GM18502 (cell line): ENCODE measurements around the gene SERINC5.

Experiments used
- ATAC-seq: cut with Tn5 transposase; IDR thresholded peaks from one replicate; pipeline ENCODE4 v1.9.1; 2021; ENCODE audit warnings: mild to moderate bottlenecking; ENCODE audit not compliant: unreplicated experiment, poor library complexity

Gene SERINC5

DNA sequence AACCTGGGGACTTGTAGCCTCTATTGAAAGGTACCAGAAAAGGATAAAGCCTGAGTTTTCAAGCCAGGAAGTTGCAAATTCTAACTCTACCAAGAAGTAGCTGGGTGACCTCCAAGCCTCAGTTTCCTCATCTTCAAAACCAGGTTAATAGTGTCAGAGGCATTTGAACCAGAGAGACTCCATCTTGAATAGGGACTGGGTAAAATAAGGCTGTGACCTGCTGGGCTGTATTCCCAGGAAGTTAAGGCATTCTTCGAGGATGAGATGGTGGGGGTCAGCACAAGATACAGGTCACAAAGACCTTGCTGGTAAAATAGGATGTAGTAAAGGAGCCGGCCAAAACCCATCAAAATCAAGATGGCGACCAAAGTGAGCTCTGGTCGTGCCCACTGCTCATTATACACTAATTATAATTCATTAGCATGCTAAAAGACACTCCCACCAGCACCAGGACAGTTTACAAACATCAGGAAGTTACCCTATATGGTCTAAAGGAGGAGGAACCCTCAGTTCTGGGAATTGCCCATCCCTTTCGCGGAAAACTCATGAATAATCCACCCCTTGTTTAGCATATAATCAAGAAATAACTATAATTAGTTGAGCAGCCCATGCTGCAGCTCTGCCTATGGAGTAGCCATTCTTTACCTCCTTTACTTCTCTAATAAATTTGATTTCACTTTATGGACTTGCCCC lies 3.8 kb upstream of the SERINC5 start:
- no peak for ATAC-seq

DNA sequence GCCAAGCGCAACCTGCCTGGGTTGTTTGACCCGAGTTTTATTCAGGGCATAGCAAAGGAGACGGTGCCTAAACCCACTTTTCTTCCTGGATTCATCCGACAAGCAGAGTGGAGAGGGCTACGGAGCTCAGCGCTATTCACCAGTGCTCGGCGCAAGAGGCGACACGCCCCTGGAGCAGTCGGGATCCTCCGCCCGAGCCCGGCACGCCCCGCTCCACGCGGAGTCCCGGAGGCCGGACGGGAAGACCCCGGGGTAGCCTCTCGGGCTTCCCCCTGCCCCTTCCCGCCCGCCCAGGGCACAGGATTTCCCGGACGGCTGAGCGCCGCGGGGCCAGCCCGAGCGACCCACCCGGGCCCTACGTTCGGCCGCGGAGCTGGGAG lies 427 bp downstream of the SERINC5 start:
- ATAC-seq, result peak; percentile 31

DNA sequence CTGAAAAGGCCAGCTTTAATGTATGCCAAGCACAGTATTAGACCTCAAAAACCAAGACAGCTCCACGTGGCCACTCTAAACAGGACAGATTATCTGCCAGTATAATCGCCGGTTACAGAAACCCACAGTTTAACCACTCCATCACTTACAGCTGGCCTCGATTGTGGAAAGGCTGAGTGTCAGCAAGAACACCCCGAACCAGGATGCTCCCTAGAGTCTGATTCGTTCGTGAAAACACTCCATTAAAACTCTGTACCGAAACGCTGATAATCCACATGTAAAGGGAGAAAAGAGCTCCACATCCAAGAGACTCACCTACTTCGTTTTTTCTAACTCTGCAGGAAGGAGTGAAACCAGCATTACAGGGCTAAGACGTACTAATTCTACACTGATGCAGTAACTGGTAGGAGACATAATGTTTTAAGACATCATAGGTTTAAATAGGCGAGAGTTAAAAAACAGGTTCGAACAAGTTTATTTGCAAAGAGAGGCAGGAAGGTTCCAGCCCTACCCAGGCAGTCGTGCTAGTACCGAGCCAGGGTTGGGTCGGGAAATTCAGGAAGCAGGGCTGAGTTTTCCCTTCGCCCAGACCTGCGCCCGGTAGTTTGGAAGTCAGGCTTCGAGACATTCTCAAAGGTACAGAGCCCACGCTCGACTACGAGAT lies 949 bp downstream of the SERINC5 start:
- ATAC-seq, result no peak

DNA sequence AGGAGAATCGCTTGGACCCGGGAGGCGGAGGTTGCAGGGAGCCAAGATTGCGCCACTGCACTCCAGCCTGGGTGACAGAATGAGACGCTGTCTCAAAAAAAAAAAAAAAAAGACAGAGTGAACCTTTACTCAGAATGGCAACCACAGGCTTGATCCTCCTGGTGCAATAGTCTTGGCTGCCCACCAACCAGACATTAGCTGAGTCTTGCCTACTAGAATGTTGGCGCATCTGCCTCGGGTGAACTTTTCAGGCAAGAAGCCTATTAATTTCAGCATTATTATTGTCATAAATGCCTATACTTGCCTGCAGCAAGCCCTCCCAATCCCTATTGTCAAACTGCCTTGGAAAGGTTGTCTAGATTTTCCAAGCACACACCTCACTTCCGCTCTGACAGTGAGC lies 4.2 kb downstream of the SERINC5 start:
- no peak for ATAC-seq

DNA sequence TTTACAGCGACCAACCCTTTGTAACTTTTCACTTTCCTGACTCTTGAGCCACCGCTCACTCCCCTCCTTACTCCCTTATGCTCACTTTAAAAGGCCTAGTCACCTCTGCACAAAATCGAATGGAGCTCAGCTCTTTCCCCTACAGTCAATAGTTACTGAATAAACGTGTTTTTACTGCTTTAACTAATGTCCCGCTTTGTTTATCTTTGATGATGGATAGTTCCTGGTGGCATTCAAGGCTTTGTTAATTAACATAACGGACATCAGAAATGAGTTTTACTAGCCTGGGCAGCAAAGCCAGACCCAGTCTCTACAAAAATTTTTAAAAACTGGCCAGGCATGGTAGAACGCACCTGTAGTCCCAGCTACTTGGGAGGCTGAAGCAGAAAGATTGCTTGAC lies 5.0 kb downstream of the SERINC5 start:
- no peak for ATAC-seq

DNA sequence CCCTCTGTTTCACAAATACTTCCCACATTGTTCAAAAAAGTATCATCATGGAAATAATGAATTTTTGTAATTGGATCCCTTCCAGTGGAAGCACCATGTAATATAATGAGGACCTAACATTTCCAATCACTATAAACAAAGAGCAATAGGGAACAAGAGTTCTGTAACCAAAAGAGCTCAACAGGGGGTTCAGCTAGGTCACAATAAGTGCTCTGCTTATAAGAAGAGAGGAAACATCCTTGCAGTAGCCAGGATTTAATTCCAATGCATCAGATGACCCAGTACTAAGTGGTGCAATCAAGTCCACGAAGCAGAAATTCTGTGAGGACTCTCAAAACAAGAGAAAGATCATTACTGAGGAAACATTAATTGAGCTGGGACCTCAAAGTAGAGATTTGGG lies 5.9 kb downstream of the SERINC5 start:
- ATAC-seq, result no peak

DNA sequence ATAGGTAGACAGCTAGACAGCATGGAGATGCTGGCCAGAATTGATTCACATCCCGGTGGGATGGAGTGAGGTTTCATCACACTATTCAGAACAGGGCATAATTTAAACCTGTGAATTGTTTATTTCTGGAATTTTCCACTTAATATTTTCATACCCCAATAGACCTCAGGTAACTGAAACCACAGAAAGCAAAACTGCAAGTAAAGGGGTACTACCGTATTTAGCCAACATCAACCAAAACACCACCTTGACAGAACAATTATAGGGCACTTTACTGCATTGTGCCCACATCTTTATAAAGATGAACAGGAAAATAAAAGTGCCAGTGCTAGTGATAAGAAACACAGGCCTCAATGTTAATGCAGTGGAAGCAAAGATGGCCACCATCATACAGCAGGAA lies 7.5 kb downstream of the SERINC5 start:
- no peak for ATAC-seq

DNA sequence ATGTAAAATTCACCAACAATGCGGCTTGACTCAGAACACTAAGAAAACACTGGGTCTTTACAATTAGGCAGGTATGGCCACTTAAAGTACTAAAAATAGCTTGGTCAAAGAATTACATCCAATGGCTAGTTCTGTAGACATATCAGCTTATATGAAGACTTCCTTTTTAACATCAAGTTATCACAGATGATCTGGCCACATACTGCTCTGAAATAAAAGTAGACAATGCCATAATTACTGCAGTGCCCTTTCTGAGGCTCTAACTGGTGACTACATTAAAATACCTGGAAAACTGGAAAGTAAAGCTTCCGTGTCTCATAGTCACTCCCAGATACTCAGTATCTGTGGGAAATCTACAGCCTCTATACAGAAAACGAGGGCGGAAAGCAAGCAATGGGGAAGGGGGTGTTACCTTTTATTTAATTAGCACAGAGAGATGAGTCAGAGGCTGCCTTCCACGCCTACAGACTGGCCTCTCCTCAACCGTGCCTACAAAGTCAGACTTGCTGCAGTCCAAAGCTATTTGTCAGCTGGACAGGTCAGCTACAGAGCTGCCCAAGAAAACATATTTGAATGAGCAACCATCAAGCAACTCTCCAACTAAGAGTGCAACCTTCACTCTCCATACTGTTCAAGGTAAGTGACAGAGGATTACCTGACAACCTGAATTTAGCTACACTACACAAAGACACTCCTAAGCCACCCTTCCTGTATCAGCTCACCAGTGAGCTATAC lies 8.7 kb downstream of the SERINC5 start:
- ATAC-seq, result peak; percentile 58

DNA sequence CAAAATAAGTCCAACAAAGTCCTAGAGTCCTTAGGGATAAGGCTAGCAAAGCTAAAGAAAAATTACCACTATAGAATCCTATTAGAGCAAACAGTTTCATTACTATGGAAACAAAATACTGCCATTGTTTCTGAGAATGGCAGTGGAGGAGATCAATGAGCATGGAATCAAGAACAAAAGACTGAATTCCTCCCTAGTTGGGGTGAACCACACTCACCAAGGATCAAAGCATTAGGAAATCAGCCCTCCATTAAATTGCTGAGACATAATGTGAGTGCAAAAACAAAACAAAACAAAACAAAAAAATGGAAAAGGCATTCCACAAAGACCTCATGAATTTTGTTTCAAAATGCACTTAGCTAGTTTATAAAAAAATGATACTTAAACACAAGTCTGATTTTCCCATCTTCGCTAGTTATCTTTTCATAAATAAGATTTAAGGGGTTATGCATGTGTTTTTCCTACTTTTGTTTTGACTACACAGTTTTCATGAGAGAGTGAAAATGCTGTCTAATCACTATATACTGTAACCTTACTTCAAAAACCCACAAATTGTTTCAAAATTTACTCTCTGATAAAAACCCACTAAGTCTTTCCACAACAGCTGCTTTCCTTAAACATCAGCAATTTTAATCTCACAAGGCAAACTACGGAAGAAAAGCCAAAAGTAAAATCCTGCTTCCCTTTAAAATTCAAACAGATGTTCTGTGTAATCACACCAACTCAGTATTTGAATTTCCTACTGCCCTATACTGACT lies 9.7 kb downstream of the SERINC5 start:
- ATAC-seq, result no peak

DNA sequence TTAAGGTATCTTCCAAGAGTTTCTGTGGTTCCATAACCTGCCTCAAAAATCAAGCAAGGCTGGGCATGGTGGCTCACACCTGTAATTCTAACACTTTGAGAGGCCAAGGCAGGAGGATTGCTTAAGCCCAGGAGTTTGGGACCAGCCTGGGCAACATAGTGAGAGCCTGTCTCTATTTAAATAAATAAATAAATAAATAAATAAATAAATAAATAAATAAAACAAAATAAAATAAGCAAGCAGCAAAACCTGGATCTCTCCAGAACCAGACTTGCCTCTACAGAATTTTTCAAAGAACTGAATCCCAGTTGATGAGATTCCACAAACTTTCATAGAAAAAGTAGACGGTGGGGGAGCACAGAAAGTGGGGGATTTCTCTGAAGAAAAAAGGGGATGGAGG lies 12.3 kb downstream of the SERINC5 start:
- ATAC-seq, result no peak

DNA sequence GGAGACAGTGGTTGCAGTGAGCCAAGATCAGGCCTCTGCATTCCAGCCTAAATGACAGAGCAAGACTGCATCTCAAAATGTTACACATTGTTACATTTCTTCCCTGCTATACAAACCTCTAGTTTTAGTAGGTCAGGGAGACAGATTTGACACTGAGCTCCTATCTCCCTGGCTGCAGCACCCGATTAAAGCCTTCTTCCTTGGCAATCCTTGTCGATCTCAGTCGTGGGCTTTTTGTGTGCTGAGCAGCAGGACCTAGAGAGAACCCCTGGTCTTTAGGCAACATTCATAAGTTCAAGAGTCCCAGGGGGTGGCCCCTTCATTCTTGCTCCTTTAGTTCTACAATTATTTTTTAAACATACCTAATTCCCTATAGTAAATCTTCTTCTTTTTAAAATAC lies 13.0 kb downstream of the SERINC5 start:
- no peak for ATAC-seq

DNA sequence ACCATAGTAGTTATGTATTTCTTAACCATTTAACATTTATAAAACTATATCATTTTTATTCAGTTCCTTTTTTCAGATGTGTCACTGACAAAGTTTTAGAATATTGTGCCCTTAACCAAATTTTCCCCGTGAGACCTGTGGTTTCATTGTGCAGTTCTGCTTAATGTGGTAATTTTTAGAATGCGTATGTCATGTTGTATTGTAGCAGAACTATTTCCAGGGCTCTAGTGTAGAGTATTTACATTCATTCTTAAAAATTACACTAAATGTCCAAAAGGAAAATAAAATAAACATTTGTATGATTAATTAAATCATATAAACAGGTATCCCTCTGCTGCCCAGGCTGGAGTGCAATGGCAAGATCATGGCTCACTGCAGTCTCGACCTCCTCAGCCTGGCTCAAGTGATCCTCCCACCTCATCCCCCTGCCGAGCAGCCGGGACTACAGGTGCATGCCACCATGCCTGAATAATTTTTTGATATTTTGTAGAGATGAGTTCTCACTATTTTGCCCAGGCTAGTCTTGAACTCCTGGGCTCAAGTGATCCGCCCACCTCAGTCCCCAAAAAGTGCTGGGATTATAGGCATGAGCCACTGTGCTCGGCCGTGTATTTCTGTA lies 15.4 kb downstream of the SERINC5 start:
- no peak for ATAC-seq

DNA sequence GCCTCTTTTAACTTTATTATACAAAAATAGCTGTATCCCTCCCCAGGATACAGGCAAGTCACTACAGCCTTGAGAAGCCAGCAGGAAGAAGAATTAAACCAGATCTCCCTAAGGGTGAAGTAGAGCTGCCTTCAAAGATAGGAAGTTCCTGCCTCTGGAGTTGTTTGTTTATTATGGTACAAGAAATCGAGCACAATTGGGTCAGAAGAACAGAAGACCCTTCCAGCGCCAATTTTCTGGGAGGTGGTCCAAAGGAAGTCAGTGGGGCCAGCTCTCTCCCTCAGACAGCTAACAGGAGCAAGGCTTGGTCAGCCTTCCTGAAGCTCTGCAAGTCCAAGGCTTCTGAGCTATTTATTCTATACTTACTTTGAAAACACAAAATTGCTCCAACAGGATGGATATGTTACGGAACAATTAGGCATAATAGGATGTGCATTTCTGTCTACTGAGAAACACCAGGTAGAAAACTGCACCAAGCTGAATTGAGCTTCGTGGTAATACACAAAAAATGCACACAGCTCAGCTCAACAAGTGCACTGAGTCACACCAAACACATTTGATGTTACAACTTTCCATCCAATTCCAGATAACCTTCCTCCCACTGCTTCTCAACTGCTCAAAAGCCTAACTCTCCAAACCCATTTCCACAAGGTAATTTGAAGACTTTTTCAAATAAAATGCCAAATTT lies 16.0 kb downstream of the SERINC5 start:
- ATAC-seq, result no peak

DNA sequence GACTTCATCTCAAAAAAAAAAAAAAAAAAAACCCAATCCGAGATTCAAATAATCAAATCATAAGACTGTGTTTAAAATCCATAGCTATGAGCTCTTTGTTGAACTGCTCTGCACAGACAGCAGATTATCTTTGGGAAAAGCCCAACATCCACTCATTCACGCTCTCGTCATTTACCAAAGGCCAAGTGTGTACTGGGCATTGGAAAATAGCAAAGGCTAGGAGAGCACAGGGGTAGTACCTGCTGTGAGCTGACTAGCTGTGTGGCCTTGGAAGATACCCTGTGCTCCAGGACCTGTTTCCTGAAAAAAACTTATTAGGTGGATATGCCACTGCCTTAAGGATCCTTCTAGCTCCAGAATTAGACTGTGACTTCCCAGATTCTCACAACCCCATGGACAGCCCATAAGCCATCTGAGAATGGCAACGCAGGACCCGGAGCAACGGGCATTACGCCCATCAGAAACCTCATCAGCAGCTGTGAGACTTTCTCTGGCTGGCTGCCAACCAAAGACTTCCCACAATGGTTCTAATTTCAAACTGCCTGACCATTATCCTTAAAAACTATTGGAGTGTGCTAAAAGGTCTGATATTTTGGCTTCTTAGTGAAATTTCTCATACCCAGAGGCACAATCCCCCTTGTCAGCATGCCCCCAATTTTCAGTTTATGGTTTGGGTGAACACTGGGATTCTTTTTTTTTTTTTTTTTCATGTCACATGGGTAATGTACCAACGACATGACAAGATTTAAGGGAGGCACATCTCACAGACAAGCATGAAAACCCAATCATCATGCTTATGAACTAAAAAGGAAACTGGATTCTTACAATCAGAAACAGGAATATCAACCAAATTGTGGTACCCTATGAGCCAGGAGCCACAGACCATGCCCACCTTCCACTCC lies 16.8 kb downstream of the SERINC5 start:
- no peak for ATAC-seq

DNA sequence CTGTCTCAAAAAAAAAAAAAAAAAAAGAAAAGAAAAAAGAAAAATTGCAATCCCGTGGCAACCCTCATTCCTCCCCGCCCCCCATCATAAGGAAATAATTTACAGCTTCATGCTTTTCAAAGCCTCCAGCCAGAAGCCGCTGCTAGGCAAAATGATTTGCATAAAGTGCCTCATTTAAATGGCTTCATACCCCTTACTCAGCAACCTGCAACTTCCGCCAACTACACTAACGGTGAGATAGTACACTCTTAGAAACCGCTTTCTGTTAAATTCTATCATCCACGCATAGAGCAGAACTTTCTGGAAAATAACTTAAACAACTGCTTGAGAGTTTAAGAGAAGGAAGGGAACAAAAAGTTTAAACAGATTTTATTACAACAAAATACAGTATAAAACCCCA lies 17.8 kb downstream of the SERINC5 start:
- no peak for ATAC-seq

DNA sequence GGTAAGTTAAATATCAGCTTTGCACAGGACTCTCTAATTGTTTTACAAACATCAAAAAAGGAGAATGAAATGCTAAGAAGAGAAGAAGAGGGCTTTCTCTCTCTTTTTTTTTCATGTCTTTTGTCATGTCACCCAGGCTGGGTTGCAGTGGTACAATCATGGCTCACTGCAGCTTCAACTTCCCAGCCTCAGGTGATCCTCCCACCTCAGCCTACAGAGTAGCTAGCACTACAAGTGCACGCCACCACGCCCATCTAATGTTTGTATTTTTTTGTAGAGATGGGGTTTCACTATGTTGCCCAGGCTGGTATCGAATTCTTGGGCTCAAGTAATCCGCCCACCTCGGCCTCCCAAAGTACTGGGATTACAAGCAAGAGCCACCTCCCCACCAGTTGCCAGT lies 18.6 kb downstream of the SERINC5 start:
- ATAC-seq, result no peak

DNA sequence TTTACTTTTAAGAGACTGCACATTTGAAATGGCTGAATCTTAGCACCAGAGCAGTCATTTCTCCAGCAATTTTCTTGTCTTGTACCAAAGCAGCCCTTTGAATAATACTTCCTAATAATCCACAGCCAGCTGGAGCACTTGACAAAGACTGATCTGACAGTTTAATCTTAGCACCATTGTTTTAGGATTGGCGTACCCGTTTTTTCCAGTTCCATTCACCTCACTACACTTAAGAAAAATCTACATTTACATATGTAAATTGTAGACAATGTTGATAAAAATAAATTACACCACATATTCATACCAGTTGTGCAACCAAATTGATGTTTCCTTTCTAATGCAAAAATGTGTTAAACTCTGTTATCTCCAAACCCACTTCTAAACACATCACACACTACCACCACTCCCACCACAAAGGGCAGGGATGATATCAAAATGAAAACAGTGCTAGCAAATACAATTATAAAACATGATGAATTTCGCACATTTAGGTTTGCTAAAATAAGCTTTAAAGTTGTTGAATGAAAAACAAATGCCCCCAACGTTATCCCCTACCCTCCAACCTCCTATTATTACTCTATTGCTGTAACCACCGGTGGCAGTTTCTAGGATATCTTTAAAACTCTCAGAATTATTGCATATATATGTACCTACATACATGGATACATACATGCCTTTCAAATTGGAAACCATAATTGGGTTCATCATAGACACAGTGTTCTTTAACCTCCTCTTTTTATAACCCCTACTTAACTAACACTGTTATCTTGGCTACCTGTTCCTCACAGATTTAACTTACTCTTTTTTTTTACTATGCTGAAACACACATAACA lies 21.5 kb downstream of the SERINC5 start:
- no peak for ATAC-seq

DNA sequence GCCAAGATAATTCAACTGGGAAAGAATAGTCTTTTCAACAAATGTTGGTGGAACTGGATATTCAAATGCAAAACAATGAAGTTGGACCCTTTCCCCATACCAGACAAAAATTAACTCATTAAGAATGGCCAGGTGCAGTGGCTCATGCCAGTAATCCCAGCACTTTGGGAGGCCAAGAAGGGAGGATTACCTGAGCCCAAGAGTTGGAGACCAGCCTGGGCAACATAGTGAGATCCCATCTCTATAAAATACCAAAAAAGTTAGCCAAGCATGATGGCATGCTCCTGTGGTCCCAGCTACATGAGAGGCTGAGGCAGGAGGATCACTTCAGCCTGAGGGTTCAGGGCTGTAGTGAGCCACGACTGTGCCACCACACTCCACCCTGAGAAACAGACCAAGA lies 24.2 kb downstream of the SERINC5 start:
- no peak for ATAC-seq
